Fibroblast of lung (primary cell): ENCODE measurements around the gene SYT12.

Experiments
- CTCF ChIP-seq, 2 donors: IDR thresholded peaks in 1 of 2; conservative IDR thresholded peaks in 1 of 2; 1 replicate in 1 of 2; 2 replicates in 1 of 2; pipeline ENCODE4 v1.5.1; 2011 to 2012; ENCODE audit warnings: low read length in 2 of 2, control low read depth in 1 of 2, inconsistent platforms in 1 of 2, low read depth in 1 of 2, mild to moderate bottlenecking in 1 of 2
- EZH2 ChIP-seq: IDR thresholded peaks from 2 replicates; pipeline ENCODE4 v1.5.1; 2012; ENCODE audit warnings: low read length, control low read depth, mild to moderate bottlenecking; ENCODE audit errors: missing control alignments

- no peak for TF ChIP-seq CTCF (conservative IDR thresholded peaks at IDR 0.05 in 1 of 2, IDR thresholded peaks at IDR 0.05 in 1 of 2; ENCODE audit: low read depth in 1 of 2, low read length in 2 of 2)
- no peak for TF ChIP-seq EZH2
Measured at GRCh38 chr11:66999555-66999954, 23.4 kb upstream of the SYT12 start.
